ENCODE results near the gene RTKN.

DNA sequence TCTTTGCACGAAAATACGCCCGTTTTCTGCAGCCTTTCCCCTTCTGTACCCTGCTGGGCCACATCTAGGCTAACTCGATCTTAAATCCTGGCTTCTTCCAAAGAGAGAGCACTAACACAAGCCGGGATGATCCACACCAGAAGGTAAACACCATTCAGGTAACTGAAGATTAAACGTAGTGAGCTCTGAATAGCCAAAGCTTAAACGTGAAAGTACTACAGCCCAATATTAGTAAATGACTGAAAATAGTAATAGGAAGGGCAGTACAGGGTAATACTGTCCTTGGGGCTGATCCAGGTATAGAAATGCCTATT, 31.2 kb upstream of the RTKN start:
- TF ChIP-seq CTCF (IDR thresholded peaks at IDR 0.05; ENCODE audit: poor library complexity, severe bottlenecking) (no peak), RAD21 (conservative IDR thresholded peaks at IDR 0.05) (no peak), EP300 (conservative IDR thresholded peaks at IDR 0.05; ENCODE audit: poor library complexity, severe bottlenecking) (no peak), EZH2 (IDR thresholded peaks at IDR 0.05; ENCODE audit: borderline replicate concordance, insufficient read depth, low read length, poor library complexity, severe bottlenecking) (no peak), POLR2AphosphoS5 (IDR thresholded peaks at IDR 0.05) (no peak), REST (IDR thresholded peaks at IDR 0.05; ENCODE audit: borderline replicate concordance) (no peak), TAF1 (IDR thresholded peaks at IDR 0.05; ENCODE audit: low read depth) (no peak), SMC3 (conservative IDR thresholded peaks at IDR 0.05; ENCODE audit: poor library complexity) (no peak)
